Measurements from ENCODE around the gene FLNC.

GRCh38 chr7:128845475-128845874 lies 15.3 kb downstream of the FLNC start:
- TF ChIP-seq CTCF (IDR thresholded peaks at IDR 0.05) (no peak), EZH2 (IDR thresholded peaks at IDR 0.05) (no peak)
